Activated CD4-positive, CD25-positive, alpha-beta regulatory T cell (primary cell): Measurements from ENCODE around the gene TRIM44.
"Not testable (repeated sequence)": the region's sequence is repeated elsewhere in the genome, so short reads cannot be mapped to it uniquely, and the experiment has no call there.

ENCODE experiments used
- DNase-seq, 4 experiments: peaks; one replicate each; lab custom pipeline; 2025; lab: John Stamatoyannopoulos, UW

The TRIM44 gene

GRCh38 chr11:35815556-35816315 lies 153.2 kb downstream of the TRIM44 start:
- DNase-seq, result no peak

GRCh38 chr11:35820614-35821013 lies 158.0 kb downstream of the TRIM44 start:
- DNase-seq, result no peak

GRCh38 chr11:35822815-35823495 lies 160.4 kb downstream of the TRIM44 start:
- DNase-seq, result no peak

DNA sequence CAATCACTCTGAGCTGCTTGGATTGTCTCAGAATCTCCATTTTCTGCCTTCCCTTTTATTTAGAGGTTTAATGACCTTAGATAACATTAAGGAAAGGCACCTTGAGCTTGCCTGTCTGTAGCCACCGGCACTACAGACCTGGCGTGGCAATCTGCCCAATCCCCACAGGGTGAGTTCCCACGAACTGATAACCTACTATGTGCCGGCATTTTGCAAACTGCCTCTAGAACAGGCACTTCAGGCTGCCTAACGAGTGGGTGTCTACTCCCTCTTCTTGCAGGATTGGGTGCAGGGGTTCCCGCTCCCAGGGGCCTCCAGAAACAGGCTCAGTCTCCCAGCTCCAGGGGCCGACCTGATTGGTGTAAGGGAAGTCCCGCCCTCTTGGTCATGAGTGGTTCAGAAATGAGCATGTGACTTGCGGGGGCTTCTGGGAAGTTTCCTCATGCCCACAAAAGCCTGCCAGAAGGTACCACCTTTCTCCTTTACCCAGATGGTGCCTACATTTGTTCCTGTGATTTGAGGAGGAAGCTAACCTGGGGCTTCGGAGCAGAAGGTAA lies 161.2 kb downstream of the TRIM44 start:
- no peak for DNase-seq

GRCh38 chr11:35825386-35825785 lies 162.8 kb downstream of the TRIM44 start:
- DNase-seq, result no peak

DNA sequence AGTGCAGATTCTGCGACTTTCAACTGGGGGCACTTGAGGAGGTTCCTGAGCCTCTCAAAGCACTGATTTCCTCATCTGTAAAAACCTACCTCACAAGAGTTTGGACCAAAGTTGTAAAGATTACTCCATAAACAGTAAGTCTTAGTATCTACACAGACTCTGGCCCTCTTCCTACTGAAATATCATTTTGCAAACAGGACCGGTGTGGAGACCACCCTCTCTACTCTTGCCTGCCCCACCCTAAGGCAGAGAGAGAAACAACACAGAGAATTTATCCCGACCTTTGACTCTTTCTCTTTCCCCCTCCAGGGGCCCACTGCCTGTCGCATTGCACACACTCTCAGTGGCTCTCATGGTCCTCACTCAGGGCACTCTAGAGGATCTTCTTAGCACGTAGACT lies 163.4 kb downstream of the TRIM44 start:
- no peak for DNase-seq

DNA sequence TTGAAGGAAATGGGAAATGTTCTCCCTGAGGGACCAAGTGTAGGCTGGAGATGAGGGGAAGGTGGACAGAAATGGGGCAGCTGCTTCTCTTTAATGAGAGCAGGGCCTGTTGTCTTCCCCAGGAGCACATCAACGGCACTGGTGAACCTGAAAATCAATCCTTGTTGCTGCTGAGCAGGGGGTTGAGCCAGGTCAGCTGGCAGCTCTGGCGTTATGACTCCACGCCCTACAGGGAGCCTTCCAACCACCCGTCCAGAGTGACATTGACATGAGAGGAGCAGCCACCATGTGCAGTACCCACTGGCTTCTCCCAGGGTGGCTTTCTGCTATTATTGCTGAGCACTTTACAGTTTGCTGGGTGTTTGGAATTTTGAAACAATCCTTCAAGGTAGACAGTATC lies 164.4 kb downstream of the TRIM44 start:
- no peak for DNase-seq

- DNase-seq, result no peak
Measured at GRCh38 chr11:35836205-35836604, 173.6 kb downstream of the TRIM44 start.

DNA sequence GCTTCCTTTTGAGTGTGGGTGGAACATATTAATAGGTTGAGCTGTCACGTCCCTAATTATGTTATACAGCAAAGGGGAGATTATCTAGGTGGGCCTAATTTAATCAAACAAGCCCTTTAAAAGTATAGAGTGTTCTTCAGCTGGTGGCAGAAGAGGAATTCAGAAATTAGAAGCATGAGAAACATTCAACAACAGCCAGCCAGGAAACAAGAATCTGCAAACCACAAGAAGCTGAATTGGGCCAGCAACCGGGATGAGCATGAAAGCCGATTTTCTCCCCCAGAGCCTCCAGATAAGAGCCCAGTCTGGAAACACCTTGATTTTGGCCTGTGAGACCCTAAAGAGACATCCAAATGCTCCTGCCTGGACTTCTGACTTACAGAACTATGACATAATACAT lies 175.5 kb downstream of the TRIM44 start:
- no peak for DNase-seq

- DNase-seq, result not testable (repeated sequence)
Measured at GRCh38 chr11:35838697-35839367, 176.3 kb downstream of the TRIM44 start.

DNA sequence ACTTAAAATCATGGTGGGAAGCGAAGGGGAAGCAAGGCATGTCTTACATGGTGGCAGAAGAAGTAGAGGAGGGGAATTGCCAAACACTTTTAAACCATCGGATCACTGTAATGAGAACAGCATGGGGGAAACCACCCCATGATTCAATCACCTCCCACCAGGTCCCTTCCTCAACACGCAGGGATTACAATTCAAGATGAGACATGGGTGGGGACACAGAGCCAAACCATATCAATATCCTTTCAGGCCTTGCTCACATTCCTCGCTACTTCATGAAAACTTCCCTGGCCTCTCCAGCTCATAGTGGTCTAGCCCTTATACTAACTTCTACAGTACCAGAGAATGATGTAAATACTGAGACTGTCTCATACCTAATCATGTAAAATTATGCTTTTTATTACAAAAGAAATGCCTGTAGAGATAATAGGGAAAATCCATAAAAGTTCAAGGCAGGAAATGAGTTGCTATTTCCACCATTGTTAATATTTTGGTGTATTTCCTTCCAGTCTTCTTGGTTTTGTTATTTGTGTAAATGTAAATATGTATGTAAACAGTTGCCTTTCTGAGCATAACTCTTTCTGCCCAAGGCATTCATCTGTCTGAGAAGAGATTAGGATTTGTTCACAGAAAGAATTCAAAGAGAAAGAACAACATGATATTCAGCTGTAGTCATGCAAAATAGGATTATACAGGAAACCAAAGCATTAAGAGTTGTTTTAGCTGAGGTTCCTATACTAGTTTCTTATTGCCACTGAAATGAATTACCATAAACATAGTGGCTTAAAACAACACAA lies 177.0 kb downstream of the TRIM44 start:
- no peak for DNase-seq

DNA sequence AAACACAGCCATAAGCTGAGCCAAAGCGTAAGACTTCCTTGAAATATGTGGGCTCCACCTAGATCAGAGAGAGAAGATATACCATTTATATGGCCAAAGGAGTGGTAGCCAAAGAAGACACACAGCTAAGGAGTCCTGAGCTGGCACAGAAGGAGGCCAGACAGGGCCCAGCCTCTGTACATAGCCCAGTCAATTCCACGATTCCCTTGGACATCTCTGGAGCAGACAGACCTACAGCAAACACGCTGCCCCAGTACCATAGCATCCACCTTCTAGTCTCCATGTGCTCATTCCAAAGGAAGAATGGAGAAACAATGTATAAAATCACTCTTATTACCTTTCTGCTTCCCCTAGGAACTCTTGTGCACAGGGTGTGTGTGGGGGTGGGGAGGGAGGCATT lies 179.2 kb downstream of the TRIM44 start:
- DNase-seq, result no peak

DNA sequence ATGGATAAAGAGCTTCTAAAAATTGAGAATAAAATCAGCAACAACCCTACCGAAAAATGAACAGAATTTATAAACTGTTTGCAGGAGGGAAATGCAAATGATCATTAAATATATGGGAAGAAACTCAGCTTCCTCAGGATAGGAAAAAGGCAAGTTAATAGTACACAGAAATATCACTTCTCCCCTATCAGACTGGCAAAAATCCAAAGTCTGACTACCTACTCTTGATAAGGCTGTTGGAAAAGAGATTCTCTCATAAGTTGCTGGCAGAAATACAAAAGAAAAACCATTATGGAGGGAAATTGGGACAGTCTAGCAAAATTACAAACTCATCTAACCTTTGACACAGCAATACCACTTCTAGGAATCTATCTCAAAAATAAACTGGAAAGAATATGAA lies 180.4 kb downstream of the TRIM44 start:
- DNase-seq, result no peak

GRCh38 chr11:35844579-35844978 lies 182.0 kb downstream of the TRIM44 start:
- no peak for DNase-seq

DNA sequence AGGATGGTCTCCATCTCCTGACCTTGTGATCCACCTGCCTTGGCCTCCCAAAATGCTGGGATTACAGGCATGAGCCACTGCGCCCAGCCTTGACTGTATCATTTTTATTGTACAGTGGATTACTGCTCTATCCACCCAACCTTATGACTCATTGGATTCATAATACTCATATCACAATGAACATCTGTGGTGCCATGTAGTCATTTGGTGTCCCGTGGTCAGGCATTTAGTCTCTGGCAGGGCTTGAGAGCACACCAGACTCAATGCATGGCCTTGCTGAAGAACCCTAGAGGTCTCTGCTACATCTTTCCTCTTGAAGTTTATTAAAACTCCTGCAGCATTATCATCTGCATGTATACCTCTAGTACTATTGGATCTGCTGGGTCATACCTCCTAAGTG lies 183.3 kb downstream of the TRIM44 start:
- DNase-seq, result no peak

- no peak for DNase-seq
Measured at GRCh38 chr11:35846874-35847273, 184.3 kb downstream of the TRIM44 start.

- DNase-seq, result no peak
Measured at GRCh38 chr11:35847473-35847872, 184.9 kb downstream of the TRIM44 start.

GRCh38 chr11:35848616-35849015 lies 186.0 kb downstream of the TRIM44 start:
- DNase-seq, result no peak

DNA sequence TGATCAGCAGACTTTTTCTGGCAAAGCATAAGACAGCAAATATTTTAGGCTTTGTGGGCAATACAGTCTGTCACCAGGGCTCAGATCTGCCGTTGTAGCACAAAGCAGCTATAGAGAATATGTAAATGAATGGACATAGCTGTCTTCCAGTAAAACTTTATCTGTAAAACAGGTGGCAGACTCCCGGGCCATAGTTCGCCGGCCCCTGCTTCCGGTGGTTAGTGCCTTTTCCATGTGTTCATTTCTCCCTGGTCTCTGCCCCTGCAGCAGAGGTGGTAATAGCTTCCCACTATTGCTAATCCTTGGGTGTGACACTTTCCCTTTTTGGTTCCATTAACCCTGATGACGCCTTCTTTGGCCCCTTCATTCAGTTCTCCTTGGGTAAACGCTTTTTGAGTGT lies 187.6 kb downstream of the TRIM44 start:
- no peak for DNase-seq

DNA sequence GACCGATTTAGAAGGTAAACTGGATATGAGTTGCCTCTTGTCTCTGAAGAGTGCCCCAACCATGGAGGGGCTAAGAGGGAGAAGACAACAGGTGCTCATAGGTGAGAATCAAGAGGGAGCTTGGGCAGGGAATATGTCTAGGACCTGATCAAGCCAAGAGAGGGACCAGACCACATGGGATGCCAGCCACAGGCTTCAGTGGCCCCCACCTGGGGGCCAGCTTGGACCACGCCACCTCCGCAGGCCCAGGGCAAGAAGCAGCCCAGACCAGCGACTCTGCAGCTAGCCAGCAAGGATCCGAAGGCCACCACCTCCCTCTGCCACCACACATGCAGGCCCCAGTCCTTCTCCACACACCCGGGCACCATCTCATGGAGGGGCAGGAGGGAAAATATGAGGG lies 188.8 kb downstream of the TRIM44 start:
- DNase-seq, result no peak

DNA sequence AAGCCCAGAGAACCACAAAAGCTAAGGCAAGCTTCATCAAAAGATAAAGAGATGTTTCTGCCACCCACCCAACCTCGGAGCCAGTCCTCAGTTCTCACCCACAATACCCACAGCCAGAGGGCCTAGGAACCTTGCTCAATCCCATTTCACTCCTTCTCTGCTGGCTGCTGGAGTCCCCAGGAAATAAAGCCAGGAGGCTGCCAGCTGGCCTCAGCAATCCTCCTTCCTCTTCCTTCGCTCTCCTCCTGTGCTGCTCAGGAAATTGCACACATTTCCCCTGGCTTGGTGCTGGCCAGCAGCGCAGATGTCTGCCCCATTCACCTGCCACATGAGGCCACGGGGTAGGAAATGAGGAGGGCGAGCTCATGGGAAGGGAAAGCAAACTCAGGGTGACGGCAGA lies 189.5 kb downstream of the TRIM44 start:
- DNase-seq, result no peak

DNA sequence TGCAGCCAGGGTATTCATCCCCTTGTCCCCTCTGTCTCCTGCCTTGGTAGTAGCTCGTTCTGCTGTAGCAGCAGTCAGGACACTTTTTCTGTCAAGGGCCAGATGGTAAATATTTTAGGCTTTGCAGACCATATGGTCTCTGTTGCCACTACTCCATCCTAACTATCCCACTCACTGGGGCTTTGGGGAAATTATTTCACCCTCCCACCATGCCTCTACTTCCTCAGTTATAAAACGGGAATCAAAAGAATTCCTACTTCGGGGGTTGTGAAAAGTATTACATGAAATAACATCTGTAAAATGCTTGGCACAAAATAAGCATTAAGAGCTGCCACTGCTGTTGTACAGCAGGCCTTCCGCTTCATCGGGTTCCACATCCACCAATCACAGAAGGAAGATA lies 191.4 kb downstream of the TRIM44 start:
- no peak for DNase-seq
